HCT116 (cell line): ENCODE results near the gene PCDH10. TPM values are rescaled to one million over a fixed set of nuclear protein-coding genes. Genes with fewer than 3 reads are reported as not detected.

ENCODE experiments used
- ATAC-seq: fragments of 200-7000 bp; cut with Tn5 transposase; 2 replicates; pipeline ENCODE4 v1.9.1; 2020; ENCODE audit warnings: mild to moderate bottlenecking, moderate library complexity
- BruUV-seq: library from RNA; stranded (reverse); fragments of 400-500 nt; replicated peaks from 2 replicates; lab custom pipeline; 2021; lab: Mats Ljungman, UMichigan
- CTCF ChIA-PET: fragments of 300-600 bp; sonication (Branson Sonifier 250); formaldehyde crosslinking; loops from one replicate; lab custom pipeline; 2021; ENCODE audit warnings: antibody characterized with exemption; lab: Charles Lee
- POLR2A ChIA-PET: fragments of 300-600, 350-600 bp; sonication (Branson Sonifier 250); formaldehyde crosslinking; loops from one replicate; lab custom pipeline; 2021; ENCODE audit warnings: antibody characterized with exemption; lab: Charles Lee
- RAD21 ChIA-PET, 2 experiments: fragments of 300-600 bp; sonication (Branson Sonifier 250); formaldehyde crosslinking; loops; one replicate each; lab custom pipeline; 2023; ENCODE audit warnings: low total read pairs in 2 of 2; ENCODE audit not compliant: uncharacterized antibody in 2 of 2, unreplicated experiment in 2 of 2, low non-redundant PET in 1 of 2; lab: Charles Lee
- DNase-seq: peaks from one replicate; pipeline ENCODE4 v3.0.0-alpha.2; 2010; ENCODE audit warnings: low read depth, low spot score
- H2AFZ ChIP-seq: fragments of 200-600 bp; shearing (Covaris generic), sonication (generic); 2 replicates; pipeline ENCODE4 v1.6.1; 2017; ENCODE audit warnings: low read depth, mixed run types, mixed read lengths, antibody characterized with exemption, low read length; ENCODE audit not compliant: poor library complexity, severe bottlenecking
- H3K27ac ChIP-seq: 2 replicates; pipeline ENCODE4 v1.5.1; 2012; ENCODE audit warnings: low read depth, low read length
- H3K27me3 ChIP-seq: fragments of 200-600 bp; sonication (generic); 2 replicates; pipeline ENCODE4 v1.6.1; 2016; ENCODE audit warnings: mixed run types, low read length, mixed read lengths; ENCODE audit not compliant: insufficient read depth
- H3K36me3 ChIP-seq, 2 experiments: fragments of 200-500 bp in 1 of 2; fragments of 200-600 bp in 1 of 2; sonication (Bioruptor generic) in 1 of 2; sonication (generic) in 1 of 2; 2 replicates each; pipeline versions ENCODE4 v1.5.1 to v1.6.1; 2014 to 2016; ENCODE audit warnings: low read length in 2 of 2, inconsistent platforms in 1 of 2, mixed read lengths in 1 of 2, mixed run types in 1 of 2; ENCODE audit not compliant: insufficient read depth in 2 of 2, control insufficient read depth in 1 of 2
- H3K4me1 ChIP-seq, 2 experiments: fragments of 200-600 bp in 1 of 2; sonication (generic) in 1 of 2; 2 replicates each; pipeline versions ENCODE4 v1.5.1 to v1.6.1; 2012 to 2017; ENCODE audit warnings: low read length in 2 of 2, inconsistent platforms in 1 of 2, mild to moderate bottlenecking in 1 of 2, mixed read lengths in 1 of 2, mixed run types in 1 of 2, moderate library complexity in 1 of 2; ENCODE audit not compliant: insufficient read depth in 2 of 2, control insufficient read depth in 1 of 2
- H3K4me2 ChIP-seq: fragments of 200-600 bp; sonication (generic); 2 replicates; pipeline ENCODE4 v1.6.1; 2017; ENCODE audit warnings: mixed run types, low read length, mixed read lengths
- H3K4me3 ChIP-seq, 2 experiments: fragments of 200-600 bp in 1 of 2; sonication (generic) in 1 of 2; replicated peaks in 1 of 2; 2 replicates each; pipeline ENCODE4 v1.5.1; 2011 to 2016; ENCODE audit warnings: low read length in 2 of 2, control low read depth in 1 of 2, low read depth in 1 of 2, mild to moderate bottlenecking in 1 of 2, mixed read lengths in 1 of 2, mixed run types in 1 of 2
- H3K79me2 ChIP-seq: fragments of 200-600 bp; sonication (generic); 2 replicates; pipeline ENCODE4 v1.6.1; 2017; ENCODE audit warnings: mild to moderate bottlenecking, mixed run types, low read length, moderate library complexity, mixed read lengths; ENCODE audit not compliant: insufficient read depth
- H3K9ac ChIP-seq: fragments of 200-600 bp; sonication (generic); 2 replicates; pipeline ENCODE4 v1.6.1; 2016; ENCODE audit warnings: low read length, mixed read lengths
- H3K9me2 ChIP-seq: fragments of 200-600 bp; sonication (generic), shearing (Covaris generic); 2 replicates; pipeline ENCODE4 v1.6.1; 2017; ENCODE audit warnings: mixed run types, mild to moderate bottlenecking, moderate library complexity; ENCODE audit not compliant: insufficient read depth
- H3K9me3 ChIP-seq, 2 experiments: fragments of 200-500 bp in 1 of 2; fragments of 200-600 bp in 1 of 2; sonication (Bioruptor generic) in 1 of 2; sonication (generic) in 1 of 2; 2 replicates each; pipeline ENCODE4 v1.6.1; 2014 to 2017; ENCODE audit warnings: low read length in 2 of 2, mixed read lengths in 2 of 2, inconsistent platforms in 1 of 2, low read depth in 1 of 2, mild to moderate bottlenecking in 1 of 2, mixed run types in 1 of 2, moderate library complexity in 1 of 2; ENCODE audit not compliant: control insufficient read depth in 1 of 2, insufficient read depth in 1 of 2
- H4K20me1 ChIP-seq: fragments of 200-600 bp; sonication (generic), shearing (Covaris generic); 2 replicates; pipeline ENCODE4 v1.6.1; 2017; ENCODE audit warnings: mixed run types, mild to moderate bottlenecking, moderate library complexity; ENCODE audit not compliant: insufficient read depth
- CBX3 ChIP-seq: IDR thresholded peaks from 2 replicates; pipeline ENCODE4 v1.6.1; 2012; ENCODE audit warnings: low read depth
- CEBPB ChIP-seq: IDR thresholded peaks from 2 replicates; pipeline ENCODE4 v1.6.1; 2012; ENCODE audit warnings: low read depth
- EGR1 ChIP-seq: IDR thresholded peaks from 2 replicates; pipeline ENCODE4 v1.6.1; 2012; ENCODE audit warnings: low read depth
- EZH2phosphoT487 ChIP-seq: fragments of 200-600 bp; IDR thresholded peaks from 2 replicates; pipeline ENCODE4 v1.6.1; 2018; ENCODE audit warnings: antibody characterized with exemption, borderline replicate concordance
- RAD21 ChIP-seq: IDR thresholded peaks from 2 replicates; pipeline ENCODE4 v1.6.1; 2012; ENCODE audit warnings: low read depth, mild to moderate bottlenecking
- SP1 ChIP-seq: IDR thresholded peaks from 2 replicates; pipeline ENCODE4 v1.6.1; 2012; ENCODE audit warnings: low read depth
- SRF ChIP-seq: IDR thresholded peaks from 2 replicates; pipeline ENCODE4 v1.6.1; 2012; ENCODE audit warnings: low read depth
- TCF7L2 ChIP-seq: IDR thresholded peaks from 2 replicates; pipeline ENCODE4 v1.7.0; 2011; ENCODE audit warnings: borderline replicate concordance, inconsistent platforms; ENCODE audit not compliant: insufficient read depth, insufficient read length; ENCODE audit errors: extremely low read depth
- YY1 ChIP-seq: IDR thresholded peaks from 2 replicates; pipeline ENCODE4 v1.6.1; 2011; ENCODE audit warnings: low read length, low read depth, moderate library complexity, mild to moderate bottlenecking; ENCODE audit not compliant: insufficient replicate concordance; ENCODE audit errors: extremely low read depth
- ZBTB33 ChIP-seq: IDR thresholded peaks from 2 replicates; pipeline ENCODE4 v1.6.1; 2011; ENCODE audit warnings: mild to moderate bottlenecking, low read length, moderate library complexity; ENCODE audit not compliant: insufficient replicate concordance; ENCODE audit errors: extremely low read depth
- ZNF274 ChIP-seq: fragments of 200-500 bp; sonication (Bioruptor generic); IDR thresholded peaks from 2 replicates; pipeline ENCODE4 v1.6.1; 2014; ENCODE audit warnings: mild to moderate bottlenecking, low read depth, low read length, inconsistent platforms
- intact Hi-C: fragments of 100-400 bp; cut with micrococcal nuclease; formaldehyde crosslinking; loops from 2 replicates; pipeline ENCODE4 v1.10.0; 2022
- total RNA-seq: library from RNA; stranded (reverse); gene quantifications from one replicate; pipeline ENCODE4 v1.2.1, GENCODE V29; 2021; ENCODE audit not compliant: unreplicated experiment

PCDH10 gene
- total RNA-seq, 1 experiment from 2014 or later = not detected

DNA sequence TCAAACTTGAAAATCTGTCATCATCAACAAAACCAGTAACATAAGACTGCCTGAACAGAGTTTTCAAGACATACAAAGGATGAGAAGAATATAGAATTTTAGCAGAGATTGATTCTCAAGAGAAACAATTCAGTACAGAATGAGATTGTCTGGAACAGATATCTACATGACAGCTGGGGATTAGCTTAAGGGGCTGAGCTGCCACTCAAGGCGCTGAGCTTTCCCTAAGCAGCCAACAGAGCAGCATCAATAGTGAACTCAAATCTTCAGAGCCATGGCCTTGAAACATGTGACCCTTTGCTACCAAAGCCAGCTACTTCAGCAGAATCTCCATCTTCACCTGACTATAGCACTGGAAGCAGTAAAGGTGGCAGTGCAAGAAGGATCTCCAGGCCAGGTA lies 24.3 kb upstream of the PCDH10 start (continued):
- no peak for TF ChIP-seq ZBTB33

DNA sequence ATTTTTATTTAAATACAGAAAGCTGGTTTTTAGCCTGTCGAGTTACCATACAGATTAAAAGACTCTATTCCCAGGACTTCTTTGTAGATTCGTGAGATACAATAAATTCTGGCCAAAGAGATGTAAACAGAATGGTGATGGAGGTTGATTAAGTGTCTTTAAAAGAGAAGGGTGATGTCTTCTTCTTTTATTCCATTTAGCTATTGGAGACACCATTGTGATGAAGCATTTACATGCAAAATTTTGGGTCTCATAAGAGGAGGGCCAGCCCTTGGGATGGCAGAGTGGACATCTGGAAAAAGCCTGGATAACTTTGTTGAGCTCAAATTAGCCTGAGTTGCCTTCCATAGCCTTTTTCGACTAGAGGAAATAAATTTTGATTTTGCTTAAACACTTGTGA lies 21.6 kb upstream of the PCDH10 start:
- no peaks in the 10 kb centered on the region for H3K79me2 ChIP-seq
- H3K9me3 ChIP-seq = no peaks in the 10 kb centered on the region
- H3K27me3 ChIP-seq = no peaks in the 10 kb centered on the region
- no peak overlapping the region for H3K9ac ChIP-seq
- ATAC-seq (no peak), DNase-seq (no peak)
- H3K4me3 ChIP-seq = no peak overlapping the region
- H3K4me2 ChIP-seq = no peak overlapping the region
- ChIA-PET RAD21 (no interaction called here), CTCF (interaction anchor here (1.3 kb wide), 1 partner anchor 10 kb away, joined by 3 read pairs; no protein-coding TSS in a partner anchor), POLR2A (no interaction called here)
- no peaks in the 10 kb centered on the region for H3K36me3 ChIP-seq
- H4K20me1 ChIP-seq = no peaks in the 10 kb centered on the region
- no peaks in the 10 kb centered on the region for H3K4me1 ChIP-seq
- no TSS peak for BruUV-seq
- H3K27ac ChIP-seq = no peak overlapping the region
- H3K9me2 ChIP-seq = no peaks in the 10 kb centered on the region
- no peak for TF ChIP-seq YY1
- TF ChIP-seq SRF = no peak
- no peak for TF ChIP-seq SP1
- no peak for TF ChIP-seq ZNF274
- TF ChIP-seq EGR1 = no peak
- no peak for TF ChIP-seq EZH2phosphoT487
- TF ChIP-seq CBX3 = no peak
- TF ChIP-seq CEBPB = no peak
- no peak for TF ChIP-seq RAD21
- no peak for TF ChIP-seq TCF7L2
- intact Hi-C loops = no loop called here
- no peak overlapping the region for H2AFZ ChIP-seq
